Hematopoietic multipotent progenitor cell treated with erythropoietin and hydrocortisone succinate and interleukin-3 and kit ligand, for 8 days (in vitro differentiated cells): ENCODE data around the gene CDH23.

ENCODE experiments used
- DNase-seq: peaks from one replicate; pipeline ENCODE4 v3.0.0-alpha.2; 2015

Gene CDH23

DNA sequence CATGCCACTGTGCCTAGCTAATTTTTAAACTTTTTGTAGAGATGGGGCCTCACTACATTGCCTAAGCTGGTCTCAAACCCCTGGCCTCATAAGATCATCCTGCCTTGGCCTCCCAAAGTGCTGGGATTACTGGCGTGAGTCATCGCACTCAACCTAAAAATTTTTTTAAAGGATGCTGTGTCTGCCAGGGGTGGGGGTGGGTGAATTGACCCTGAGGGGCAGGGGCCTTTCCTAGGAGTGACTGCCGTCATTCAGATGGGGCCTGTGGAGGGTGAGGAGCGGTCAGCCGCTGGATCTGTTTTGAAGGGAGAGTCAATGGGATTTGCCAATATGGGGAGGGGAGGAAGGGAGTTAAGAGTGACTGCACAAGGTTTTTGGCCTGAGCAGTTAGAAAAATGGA lies 233.4 kb downstream of the CDH23 start:
- DNase-seq: no peak

DNA sequence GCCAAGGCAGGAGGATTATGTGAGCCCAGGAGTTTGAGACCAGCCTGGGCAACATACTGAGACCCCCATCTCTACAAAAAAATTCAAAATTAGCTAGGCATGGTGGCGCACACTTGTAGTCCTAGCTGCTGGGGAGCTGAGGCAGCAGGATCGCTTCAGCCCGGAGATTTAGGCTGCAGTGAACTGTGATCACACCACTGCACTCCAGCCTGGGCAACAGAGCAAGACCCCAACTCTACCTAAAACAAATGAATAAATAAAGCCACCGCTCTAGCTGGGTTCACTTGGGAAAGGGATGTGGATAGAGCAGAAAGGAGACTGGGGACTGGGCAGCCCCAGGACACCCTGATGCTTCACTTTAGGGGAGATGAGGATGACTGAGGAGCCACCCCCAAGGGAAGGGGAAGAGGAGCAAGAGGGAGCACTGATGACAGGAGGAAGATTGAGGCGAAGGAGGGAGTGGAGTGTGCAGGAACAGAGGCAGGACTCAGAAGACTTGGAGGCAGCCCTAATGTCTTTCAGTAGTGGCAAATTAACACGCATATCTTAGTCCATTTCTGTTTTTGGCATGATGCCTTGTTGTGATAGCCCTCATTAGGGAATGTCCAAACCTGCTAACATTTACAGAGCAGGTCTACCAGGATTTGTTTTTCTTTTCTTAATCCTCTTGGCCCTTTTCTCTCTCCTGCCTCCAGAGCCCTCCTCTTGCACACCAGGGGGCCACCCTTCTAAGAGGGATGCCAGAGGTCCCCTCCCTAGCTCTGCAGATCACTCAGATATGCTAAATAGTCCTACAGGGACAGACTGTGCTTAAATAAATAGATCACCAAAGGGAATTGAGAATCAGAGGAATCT lies 234.5 kb downstream of the CDH23 start:
- DNase-seq: no peak

DNA sequence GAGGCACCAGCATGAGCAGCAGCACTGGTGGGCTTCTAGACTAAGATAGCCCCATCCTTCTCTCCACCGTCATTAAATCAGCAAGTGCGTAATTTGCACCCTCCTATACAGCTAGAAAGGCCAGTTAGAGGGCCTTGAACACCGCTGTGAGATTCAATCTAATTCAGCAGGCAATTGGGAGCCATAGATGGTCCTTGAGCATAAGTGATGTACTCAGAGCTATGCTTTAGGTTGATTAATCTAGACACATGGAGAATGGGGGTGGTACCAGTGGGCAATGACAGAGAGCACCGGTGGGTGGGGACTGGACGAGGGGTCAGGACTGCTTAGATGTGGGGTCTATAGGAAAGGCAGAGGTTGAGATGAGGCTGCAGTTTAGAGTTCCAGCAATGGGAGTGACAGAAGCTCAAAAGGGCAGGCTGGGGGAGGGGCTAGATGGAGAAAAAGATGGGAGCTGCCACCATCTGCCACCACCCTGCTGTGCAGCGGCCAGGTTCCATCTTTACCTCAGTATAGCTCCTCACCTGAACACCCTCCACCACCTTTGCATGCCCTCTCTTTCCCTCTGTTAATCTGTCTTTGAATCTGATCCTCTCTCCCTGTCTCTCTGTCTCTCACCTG lies 235.6 kb downstream of the CDH23 start:
- no peak for DNase-seq

DNA sequence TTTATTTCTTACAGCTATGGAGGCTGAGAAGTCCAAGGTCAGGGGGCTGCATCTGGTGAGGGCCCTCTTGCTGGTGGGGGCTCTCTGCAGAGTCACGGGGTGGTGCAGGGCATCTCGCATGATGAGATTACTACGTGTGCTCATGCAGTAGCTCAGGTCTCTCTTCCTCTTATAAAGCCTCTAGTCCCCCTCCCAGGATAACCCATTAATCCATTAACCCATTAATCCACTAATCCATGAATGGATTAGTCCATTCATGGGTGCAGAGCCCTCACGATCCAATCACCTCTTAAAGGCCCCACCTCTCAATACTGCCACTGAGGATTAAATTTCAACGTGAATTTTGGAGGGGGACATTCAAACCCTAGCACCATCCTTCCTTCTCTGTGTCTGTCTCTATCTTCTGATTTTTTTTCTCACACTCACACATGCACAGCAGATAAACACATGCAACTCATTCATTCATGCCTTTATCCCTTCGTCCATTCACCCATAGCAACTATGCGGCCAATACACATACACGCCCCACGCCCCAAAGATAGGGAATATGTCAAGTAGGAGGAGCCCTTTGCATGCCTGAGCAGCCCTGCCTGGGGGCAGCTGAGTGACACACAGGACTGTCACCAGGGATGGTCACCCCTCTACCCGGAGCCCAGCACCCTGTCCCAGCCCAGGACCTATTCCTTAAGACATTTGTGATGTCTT lies 236.3 kb downstream of the CDH23 start:
- peak; percentile 76 for DNase-seq

DNA sequence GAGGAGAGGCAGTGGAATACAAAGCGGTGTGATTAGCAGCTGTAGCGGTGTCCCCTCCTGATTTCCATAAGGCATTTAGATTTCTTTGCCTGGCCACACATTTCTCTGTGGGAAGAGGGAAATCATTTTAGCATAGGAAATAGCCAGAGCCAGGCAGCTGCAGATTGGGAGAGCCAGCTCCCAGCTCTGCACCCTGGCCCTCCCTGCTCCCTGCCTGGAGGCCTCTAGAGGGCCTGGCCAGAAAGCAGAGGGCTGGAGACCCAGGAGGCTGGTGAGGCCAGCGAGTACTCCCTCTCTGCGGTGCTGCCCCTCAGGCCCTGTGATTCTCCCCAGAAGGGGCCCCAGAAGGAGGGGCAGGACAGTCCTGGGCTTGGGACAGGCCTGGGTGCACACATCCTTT lies 237.2 kb downstream of the CDH23 start:
- no peak for DNase-seq

DNA sequence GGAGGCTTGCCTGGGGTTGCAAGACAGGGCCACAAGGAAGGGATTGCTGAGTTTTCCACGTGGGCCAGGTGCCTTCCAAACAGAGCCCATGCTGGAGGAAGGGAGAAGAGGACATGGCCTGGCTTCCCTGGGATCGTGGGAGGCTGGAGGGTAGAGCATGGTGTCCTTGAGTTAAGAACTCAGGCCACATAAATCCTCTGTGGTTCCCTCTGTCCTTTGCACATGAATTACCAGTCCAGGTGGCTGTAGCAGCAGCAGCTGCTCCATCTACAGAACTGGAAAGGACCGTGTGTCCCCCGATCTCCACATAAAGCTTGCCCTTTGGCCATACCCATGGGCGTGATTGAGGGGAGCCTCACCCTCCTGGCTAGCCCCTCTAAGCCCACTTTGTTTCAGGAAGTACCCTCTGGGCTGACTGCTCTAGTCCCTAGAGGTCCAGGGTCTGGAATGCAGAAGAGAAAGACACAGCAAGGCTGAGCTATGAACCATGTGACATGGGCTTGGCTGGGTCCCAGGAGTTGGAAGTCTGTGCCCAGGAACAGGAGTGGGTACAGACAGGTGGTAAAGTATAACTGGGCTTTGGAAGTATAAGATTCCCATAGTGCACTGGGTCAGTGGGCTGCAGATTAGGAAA lies 237.9 kb downstream of the CDH23 start:
- DNase-seq: no peak

DNA sequence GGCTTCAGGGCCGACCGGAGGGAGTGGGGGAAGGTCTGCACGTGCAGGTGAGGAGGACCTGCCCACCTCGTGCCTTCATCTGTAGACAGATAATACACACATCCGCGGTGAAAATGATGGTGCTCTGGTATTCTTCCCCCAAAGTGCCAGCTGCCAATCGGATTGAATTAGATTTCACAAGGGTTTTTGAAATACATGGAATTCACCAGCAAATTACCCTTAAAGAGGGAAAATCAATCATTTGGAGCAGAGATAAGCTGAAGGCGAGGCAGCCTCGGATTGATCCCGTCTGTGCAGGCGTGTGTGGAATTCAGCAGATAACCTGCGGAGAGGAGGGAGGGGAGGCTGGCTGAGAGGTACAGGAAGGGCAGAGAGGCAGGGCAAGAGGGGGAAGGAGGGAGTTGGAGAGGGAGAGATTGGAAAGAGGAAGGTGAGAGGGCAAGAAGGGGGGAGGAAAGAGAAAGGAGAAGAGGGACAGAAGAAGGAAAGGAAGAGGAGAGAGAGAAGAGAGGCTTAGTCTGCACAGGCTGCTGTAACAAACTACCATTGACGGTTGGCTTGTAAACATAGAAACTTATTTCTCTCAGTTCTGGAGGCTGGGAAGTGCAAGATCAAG lies 238.6 kb downstream of the CDH23 start:
- peak; percentile 88 for DNase-seq

DNA sequence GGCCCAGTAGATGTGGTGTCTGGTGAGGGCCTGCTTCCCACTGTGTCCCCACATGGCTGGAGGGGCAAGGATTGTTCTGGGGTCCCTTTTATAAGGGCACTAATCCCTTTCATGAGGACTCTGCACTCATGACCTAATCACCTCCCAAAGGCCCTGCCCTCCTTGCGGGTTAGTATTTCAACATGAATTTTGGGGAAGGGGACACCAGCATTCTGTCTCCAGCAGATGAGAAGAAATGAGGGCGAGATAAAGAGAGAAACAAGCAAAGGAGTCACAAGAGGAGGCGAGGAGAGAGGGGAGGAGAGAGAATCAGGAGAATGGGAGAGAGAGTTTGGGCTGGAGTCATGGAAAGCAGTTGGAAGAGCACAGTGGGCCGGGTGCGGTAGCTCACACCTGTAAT lies 239.1 kb downstream of the CDH23 start:
- peak; percentile 31 for DNase-seq

DNA sequence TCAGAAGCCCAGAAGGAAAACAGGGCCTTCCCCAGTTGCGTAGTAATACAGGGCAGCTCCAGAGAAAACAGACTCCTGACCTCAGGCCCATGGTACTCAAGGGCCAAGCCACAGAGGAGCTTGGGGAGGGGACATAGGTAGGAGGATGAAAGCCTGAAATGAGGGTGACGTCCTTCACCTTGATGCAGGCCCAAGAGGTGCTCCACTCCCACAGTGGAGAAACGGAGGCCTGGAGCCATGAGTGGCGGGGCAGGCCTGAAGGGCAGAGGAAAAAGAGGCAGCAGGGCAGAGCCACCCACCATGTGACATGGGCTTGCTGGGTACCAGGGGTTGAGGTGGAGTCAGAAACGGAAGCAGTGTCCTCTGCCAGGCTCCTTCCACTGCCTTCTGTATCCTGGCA lies 239.9 kb downstream of the CDH23 start:
- DNase-seq: no peak

DNA sequence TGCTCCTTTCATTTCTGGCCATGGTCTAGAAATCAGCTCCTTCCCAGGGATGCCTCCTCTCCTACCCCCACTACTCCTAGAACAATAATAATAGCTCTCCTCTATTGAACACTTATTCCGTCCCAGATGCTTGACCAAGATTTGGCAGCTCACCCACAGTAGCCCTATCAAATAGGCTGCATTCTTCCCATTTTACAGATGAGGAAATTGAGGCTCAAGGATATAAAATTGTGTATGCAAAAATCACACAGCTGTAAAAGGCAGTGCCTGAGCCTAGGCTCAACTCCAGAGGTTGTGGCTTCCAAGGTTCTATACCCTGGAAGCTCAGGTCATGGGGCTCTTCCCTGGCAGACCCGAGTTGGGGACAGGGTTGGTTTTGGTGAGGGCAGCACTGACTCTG lies 240.6 kb downstream of the CDH23 start:
- DNase-seq: no peak

DNA sequence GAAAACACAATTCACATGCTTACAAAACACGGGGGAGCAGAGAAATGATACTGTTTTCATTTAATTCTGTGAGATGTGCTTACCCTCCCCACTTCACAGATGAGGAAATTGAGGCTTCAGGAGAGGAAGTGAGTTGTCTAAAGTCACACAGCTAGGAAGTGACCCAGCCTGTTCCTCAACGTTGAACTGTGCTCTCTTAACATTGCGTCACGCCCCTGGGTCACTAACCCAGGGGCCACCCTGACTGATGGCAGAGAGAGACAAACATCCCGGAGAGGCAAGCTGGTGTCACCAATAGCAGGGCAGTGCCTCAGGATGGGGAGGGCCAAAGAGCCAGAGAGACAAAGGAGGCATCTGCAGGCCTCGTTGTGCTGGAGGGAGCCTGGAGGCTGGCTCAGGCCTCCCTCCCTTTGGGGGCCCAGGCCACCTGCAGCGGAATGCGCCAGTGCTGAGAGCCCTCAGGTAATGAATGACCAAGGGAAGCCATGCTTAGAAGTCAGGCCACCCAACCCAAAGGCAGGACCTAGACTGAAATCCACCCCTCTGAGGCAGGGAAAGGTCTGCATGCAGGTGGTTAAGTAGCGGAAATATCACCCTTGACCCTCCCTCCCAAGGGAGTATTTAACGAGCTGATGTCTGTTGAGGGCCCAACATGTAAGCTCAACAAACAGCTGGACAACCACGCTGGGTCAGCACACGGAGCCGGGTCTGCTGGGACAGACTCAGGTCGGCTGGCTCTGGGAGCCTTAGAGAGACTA lies 241.5 kb downstream of the CDH23 start:
- DNase-seq: peak; percentile 92

DNA sequence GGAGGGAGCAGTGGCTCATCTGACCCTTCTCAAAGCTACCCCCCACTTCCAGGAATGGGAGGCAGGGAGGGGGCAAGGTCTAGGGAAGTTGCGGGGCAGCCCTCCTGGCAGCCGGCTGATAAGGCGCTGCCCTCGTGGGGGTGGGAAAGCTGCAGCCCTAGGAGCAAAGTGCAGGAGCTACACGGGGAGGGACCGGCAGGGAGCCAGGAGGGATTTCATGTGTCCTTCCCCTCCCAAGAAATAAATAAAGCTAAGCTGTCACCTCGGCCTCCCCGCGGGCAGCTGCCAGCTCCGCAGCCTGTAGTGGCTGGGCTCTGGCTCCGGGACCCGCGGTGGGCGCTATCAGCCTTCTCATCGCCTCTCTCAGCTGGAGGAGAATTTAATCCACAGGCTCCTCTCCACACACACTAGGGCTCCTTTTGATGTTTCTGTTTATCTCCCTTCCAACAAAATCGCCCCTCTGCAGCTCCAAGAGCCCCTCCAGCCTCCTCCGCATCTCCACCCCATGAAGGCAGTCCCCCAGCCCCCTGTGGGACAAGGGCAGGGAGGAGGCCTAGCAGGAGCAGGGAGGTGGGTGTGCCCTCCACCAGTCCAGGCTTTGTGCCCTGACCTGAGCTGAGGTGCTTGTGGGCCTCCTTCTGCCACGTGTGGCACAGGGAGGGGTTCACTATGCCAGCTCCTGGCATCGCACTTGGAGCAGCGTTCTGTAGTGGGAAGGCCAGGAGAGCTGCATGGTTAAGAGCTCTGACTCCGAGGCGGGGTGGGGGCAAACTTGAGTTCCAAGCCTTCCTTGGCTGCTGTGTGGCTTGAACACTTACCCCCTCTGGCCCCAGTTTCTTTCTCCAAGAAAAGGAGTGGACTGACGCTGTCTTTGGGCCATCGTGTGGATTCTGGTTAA lies 242.4 kb downstream of the CDH23 start:
- DNase-seq: peak; percentile 97

DNA sequence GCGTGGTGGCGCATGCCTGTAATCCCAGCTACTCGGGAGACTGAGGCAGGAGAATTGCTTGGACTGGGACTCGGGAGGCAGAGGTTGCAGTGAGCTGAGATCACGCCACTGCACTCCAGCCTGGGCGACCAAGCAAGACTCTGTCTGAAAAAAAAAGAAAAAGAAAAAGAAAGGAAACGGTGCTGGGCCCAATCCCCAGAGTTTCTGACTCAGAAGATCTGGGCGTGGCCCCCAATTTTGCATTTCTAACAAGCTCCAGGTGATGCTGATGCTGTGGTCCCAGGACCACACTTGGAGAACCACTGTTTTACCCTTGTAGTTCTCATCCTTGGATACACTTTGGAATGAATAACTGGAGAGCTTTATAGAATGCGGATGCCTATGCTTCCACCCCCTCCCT lies 243.9 kb downstream of the CDH23 start:
- no peak for DNase-seq

DNA sequence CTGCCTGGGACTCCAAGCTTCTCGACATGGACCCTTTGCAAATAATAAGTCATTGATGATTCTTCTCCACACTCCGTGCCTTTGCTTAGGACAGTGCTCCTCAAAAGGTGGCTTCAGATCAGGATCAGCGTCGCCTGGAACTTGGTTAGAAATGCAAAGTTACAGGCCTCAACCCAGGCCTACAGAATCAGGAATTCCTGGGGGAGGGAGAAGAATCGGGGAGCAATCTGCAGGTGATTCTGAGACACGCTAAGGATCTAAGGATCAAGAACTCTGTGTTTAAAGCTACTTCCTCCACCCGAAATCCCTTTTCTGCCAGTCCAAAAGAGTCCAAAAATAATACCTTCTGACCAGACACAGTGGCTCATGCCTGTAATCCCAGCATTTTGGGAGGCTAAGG lies 244.7 kb downstream of the CDH23 start:
- no peak for DNase-seq

DNA sequence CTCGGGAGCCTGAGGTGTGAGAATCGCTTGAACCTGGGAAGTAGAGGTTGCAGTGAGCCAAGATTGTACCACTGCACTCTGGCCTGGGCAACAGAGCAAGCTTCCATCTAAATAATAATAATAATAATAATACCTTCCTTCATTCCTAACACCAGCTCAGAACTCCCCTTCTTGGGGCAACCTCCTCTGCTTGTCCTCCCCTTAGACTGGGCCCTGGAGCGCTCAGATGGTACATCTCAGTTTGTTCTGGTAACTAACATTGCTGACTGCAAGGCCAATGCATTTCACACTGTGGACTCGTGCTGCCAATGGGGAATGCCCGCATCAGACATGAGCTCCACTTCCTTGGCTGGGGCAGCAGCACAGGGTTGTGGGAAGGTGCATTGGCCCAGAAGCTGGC lies 245.3 kb downstream of the CDH23 start:
- no peak for DNase-seq

DNA sequence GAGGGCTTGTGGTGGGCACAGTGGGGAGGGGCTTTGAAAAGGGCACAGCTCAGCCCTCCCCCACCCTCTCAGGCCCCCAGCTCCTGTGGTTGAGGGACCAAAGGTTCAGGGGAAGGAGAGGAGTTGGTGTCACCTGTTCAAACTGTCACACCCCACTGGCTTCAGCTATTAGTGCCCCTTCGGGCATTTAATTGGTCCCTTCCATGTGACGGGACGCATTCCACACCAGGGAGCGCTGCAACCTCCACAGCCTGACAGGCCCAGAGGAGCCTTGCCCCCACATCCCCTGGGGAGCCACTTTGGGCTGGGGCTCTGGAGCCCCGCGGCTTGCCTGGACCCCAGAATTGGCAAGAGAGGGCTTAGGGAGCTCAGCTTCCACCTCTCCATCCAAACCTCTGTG lies 247.2 kb downstream of the CDH23 start:
- DNase-seq: no peak

DNA sequence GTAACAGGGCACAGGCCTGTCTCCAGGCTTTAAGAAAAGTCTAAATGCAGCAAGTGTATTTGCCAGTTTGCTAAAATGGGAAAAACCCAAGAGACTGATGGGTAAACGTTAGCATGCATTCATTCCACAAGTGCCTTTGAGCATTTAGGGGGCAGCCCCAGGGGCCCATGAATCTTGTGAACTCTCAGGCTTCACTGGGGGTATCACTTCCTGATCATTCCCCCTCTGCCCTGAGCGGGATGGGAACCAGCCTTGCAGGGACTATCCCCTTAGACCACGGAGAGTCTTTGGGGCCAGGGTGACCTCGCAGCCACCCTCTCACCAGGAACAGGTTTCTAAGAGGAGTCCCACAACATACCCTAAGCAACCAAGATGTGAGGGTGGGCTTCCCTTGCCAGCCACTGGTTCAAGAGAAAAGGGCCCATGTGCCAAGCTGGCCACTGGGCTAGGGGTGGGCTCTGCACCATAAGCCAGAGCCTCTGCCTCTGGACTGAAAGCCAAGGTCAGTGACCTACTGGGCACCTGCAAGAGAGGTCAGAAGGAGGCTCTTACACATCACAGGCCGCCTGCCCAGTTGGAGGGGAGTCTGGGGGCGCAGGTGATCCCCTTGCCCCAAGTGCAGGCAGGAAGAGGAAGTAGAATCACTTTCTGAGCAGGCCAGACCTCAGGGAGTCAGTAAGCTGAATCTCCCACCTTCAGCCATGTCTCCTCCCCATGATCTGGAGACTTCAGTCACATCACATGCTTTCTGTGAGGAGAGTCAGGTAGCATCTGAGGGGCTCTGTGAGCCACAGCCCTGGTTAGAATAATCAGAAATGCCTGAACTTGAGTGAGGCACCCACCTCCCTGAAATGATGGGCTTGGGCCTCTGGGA lies 247.8 kb downstream of the CDH23 start:
- DNase-seq: no peak

DNA sequence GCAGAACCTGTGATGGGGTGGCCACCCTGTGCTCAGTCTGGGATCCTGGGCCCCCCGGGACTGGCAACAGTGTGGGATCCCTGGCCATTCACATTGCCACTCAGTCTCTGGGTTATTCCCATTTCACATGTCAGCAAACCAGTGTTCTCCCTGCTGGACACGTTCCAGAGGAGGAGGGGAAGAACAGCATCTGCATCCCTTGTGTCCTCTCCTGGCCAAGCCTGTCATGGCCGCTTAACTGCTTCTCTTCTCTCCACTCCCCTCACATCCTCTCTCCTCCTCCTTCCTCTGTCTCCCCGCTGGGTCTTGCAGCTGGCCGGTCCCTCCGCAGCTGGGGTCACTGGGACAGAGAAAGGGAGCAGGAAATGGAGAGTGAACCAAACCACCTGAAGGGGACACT lies 248.5 kb downstream of the CDH23 start:
- DNase-seq: no peak

DNA sequence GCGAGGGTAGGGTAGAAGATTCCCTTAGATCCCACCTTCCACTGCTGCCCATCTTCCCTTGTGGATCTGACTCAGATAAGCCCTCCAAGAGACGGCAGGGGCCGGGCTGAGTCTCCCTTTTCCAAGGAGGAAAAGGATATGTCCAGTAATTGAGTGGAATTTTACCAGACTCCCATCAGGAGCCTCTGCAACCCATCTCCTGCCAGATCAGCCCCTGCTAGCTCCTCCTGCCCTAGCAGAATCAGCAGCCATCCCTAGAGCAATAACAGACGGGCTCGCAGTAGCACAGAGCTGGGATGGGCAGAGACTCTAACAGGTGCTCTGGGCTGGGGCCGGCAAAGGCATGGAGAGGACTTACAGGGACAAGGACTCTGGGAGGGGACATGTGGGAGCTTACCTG lies 249.3 kb downstream of the CDH23 start:
- DNase-seq: no peak

DNA sequence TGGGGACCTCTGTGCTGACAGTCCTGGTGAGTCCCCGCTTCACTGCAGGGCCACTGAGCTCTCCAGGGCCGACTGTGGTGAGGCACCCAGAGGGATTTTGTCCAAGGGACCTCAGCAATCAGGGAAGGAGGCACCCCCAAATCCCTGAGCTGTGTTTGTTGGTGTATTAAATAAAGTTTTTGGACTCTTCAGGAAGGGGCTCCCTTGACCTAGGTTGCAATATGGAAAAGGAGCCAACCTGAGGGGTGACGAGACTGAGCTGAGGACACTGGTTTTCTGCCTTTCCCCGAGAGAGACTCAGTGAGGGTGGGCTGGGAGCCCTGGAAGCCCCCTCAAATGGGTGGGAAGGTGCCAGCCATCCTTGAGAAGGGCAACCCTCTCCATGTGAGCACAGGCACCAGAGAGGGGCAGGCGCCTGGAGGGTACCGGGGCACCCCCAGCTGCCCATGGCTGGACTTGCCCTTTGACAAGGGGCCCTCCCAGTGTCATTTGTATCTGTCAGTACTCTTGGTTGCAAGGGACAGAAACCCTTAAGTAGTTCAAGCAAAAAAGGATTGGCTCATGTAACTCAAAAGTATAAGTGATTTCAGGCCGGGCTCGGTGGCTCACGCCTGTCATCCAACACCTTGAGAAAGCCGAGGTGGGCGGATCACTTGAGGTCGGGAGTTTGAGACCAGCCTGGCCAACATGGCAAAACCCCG lies 250.0 kb downstream of the CDH23 start:
- DNase-seq: no peak
